NCI-H2227 (cell line): ENCODE results near the gene SYNDIG1.

Source experiments
- DNase-seq: peaks from one replicate; lab custom pipeline; 2025; ENCODE audit not compliant: unreplicated experiment; lab: John Stamatoyannopoulos, UW

SYNDIG1 gene

DNA sequence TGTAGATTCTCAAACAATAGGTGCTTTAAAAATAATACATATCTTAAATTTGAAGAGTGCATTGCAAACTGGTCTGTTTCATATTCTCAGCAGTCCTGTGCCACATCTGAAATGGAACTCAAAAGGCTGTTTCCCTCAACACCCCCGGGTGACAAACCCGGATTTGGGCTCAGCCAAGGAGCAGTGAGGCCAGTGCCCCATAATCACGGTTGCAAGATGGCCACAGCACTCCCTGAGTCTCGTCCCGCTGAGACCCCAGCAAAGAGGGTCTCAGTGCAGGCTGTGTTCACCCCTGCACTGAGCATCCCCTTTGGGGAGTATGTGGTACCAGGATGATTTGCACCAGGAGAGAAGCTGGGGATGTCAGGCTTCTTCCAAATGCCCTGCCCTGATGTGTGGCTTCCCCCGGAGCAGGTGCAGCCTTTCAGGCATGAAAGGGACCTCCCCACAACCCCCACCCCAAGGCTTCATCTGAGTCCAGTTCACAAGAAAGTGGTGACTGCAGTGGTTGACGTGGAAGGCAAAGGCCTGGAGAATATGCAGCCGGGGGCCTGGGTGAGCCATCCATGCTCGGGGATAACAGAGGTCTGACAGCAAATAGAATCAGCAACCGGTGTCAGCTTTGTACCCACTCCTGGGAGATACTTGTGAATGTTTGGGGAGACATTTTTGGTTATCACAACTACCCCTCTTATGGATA lies 202.9 kb downstream of the SYNDIG1 start:
- no peak for DNase-seq

DNA sequence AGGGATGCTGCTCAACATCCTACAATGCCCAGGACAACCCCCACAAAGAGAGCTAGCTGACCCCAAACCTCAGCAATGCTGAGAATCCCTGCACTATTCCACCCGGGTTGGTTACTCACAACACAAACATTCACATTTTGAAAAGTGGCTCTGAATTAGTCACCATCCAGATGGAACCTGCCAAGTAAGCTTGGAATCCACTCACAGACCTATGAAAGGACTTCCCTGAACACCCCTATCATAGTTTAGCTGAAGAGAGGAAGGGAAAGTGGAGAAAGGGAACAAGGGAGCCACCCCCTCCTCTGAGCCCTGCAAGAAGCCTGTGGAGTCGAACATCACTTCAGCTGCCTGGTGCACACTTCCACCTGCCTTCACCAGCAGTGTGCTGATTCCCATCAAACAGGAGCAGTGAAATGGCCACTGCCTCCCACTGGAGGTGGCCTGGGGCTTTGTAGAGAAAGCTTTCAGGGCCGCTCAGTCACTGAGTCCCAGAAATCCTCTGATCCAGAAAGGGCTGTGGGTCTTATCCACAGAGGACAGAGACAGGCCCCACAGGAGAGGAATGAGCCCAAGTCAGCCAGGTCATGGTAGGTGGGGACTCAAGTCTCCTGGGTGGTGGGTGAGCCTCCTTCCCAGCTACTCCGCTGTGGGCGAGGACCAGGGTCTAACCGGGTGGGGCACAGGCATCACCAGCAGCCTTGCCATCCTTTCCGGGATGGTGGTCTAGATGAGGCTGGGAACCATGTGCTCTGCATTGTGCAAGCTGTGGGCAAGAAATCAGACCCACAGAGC lies 203.7 kb downstream of the SYNDIG1 start:
- DNase-seq: no peak

DNA sequence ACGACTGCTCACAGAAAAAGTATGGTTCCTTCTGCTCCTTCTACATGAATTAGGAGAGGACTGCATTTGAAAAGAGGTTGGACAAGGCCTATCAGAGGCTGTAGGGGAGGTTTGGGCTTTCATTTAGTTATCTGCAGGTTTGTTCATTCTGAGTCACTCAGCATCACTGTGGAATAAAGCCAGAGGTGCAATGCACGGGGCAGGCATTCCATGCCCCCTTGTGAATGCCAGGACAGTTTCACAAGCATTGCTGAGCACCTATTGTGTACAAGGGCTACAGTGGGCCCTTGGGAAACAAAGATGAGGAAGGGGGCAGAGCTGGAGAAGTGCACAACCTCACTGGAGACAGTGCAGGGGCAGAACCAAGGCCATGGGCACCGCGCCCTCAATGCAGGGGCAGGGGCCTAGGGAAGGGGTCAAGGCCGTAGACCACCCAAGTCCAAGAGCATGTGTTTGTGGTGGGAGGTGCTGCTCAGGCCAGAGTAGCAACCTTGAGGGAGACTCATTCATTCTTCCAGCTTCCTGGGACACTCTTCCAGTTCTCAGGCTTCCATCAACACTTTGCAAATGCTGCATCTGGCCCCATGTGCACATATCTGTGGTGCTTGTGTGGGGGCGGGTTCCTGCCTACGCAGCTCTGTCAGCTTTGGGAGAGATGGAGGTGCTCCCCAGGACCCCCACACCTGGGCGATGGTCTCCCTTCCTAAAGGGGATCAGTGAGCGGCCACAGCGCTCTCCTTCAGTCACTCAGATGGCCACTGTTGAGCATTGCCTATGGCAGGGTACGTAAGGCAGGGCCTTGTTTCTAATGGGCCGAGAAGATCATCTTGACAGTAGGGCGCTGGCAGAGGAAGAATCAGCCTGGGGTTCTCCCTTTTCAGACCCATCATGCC lies 204.5 kb downstream of the SYNDIG1 start:
- DNase-seq: no peak

DNA sequence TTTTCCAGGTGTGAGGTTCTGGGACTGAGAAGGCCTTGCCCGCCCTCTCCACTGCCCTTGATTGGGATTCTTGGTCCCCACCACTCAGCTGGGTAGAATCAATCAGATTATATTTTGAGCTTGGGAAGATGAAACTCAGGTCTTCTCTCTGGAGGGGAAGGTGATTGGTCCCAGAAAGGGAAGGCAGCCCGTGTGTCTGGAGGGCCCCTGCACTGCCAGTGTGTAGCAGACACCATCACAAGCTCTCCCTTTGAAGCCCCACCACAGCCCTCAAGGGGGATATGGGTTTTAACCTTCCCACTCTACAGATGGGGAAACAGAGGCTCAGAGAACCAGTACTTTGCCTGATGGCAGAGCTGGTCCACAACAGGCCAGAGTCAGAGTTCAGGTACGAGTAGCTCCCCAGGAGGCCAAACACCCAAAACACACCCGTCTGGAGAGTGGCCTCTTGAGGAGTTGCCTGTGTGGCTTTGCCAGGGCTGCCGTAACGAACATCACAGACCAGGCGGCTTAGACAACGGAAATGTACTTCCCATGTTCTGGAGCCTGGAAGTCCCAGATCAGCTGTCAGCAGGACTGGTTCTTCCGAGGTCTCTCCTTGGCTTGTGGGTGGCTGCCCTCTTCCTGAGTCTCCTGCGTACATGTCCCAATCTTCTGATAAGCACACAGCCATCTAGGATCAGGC lies 205.6 kb downstream of the SYNDIG1 start:
- DNase-seq: no peak

- no peak for DNase-seq
Observed at GRCh38 chr20:24675651-24676352, 206.4 kb downstream of the SYNDIG1 start.

- DNase-seq: no peak
Observed at GRCh38 chr20:24676353-24676977, 207.0 kb downstream of the SYNDIG1 start.

DNA sequence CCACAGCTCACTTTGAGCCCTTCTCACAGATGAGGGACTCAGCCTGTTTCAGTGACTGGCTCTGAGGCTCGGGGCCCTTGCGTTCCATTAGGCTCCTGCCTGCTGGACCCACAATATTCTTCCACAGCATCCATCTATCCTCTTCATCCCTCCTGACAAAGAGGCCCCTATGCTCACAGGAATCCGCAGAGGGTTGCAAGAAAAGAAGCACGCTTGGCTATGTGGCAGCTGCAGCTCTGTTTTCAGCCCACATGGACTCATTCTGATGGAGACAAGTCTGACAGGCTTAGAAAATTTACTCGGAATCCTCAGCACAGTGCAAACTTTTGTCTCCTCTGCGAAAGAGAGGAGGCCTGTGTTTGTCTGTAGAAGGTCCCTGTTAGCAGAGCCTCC lies 207.5 kb downstream of the SYNDIG1 start:
- no peak for DNase-seq

- no peak for DNase-seq
Observed at GRCh38 chr20:24677626-24678315, 208.3 kb downstream of the SYNDIG1 start.

GRCh38 chr20:24678351-24679106 lies 209.1 kb downstream of the SYNDIG1 start:
- DNase-seq: no peak

DNA sequence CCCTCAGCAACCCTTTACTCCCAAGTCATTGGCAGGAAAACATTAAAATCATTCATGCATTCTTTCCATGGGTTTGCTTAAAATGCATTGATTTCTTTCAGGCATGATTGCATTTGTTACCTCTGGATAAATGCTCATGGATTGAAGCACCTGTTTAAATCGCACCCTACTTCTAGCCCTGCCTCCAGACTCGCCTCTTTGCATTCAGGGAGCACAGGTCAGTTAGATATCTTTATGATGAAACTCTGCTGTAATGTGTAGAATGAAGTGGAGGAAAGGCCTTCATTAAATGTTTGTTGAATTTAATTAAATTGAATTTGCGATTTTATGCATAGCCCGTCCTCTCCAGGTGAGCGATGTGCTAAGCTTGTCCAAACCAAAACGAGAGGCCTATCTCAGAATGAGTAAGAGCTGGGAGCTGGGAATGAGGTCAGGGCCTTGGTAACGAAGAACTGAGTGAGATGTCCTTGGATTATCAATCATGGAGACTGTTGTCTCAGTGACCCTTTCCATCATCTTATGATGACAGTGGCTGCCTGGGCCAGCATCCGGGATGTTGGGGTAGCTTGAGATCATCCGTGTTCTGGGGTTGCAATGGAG lies 210.1 kb downstream of the SYNDIG1 start:
- no peak for DNase-seq

- DNase-seq: no peak
Observed at GRCh38 chr20:24681634-24682495, 212.4 kb downstream of the SYNDIG1 start.

- DNase-seq: no peak
Observed at GRCh38 chr20:24682496-24682985, 213.1 kb downstream of the SYNDIG1 start.

- no peak for DNase-seq
Observed at GRCh38 chr20:24683676-24684075, 214.2 kb downstream of the SYNDIG1 start.

DNA sequence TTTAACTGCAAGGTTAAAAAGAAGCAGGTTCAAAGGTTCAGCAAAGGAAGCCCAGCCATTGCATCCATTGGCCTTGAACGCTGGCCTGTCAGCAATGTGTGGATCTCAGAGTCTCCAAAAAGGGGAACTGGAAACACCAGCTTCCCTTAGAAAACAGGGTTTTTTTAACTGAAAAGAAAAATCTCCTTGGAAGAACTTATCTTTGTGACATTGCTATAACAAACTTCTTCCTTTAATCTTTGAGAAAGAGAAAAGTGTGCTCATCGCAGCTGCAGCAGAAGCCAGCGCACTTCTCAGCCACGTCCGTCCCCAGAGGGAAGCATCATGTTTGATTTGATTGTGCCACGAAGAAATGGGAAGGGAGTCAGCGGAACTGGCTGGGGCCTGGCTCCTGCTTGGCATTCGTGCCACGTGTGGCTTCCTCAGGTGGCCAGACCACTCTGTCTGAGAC lies 215.0 kb downstream of the SYNDIG1 start:
- DNase-seq: no peak

- DNase-seq: no peak
Observed at GRCh38 chr20:24684956-24685691, 215.7 kb downstream of the SYNDIG1 start.

DNA sequence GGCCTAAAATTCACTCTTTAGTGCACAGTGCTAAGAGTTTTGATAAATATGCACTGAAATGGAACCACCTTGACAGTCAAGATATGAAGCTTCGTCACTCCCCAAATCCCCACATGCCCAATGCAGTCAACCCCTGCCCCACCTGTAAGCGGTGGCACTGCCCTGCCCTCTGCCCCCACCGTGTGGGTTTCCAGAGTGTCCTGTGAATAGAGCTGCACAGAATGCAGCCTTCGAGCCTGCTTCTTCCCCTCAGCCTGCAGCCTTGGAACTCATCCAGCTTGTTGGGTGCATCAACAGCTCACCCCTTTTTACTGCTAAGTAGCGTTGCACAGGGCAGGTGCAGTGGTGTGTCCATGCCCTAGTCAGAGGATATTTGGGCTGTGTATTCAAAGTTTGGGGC lies 216.3 kb downstream of the SYNDIG1 start:
- DNase-seq: no peak
